ENCODE data around the gene FNTB.

GRCh38 chr14:65001723-65002122, 15.0 kb downstream of the FNTB start:
- TF ChIP-seq CTCF (conservative IDR thresholded peaks at IDR 0.05) (no peak), EZH2 (IDR thresholded peaks at IDR 0.05; ENCODE audit: low read depth) (no peak)

Measured in PC-9 (cell line).